T-helper 2 cell treated with Interferon-gamma antibody and Interleukin-4, amounts not matched to agents 5 μg/mL and 100 μg/mL, for 36 hours (primary cell): ENCODE results near the gene GRIP2.
A peak's percentile ranks its signal among the peaks of the same experiment; 100 is the strongest.

Experiments
- DNase-seq: peaks from one replicate; pipeline ENCODE4 v3.0.0; 2021; ENCODE audit warnings: low spot score
- H3K27ac Mint-ChIP-seq: one replicate; pipeline ENCODE4 v1.8.0; 2021; ENCODE audit warnings: mild to moderate bottlenecking, mixed read lengths
- H3K27me3 Mint-ChIP-seq: one replicate; pipeline ENCODE4 v1.8.0; 2021; ENCODE audit warnings: low read depth, mixed read lengths
- H3K36me3 Mint-ChIP-seq: one replicate; pipeline ENCODE4 v1.8.0; 2021; ENCODE audit warnings: low read depth, mixed read lengths
- H3K4me1 Mint-ChIP-seq: one replicate; pipeline ENCODE4 v1.8.0; 2021; ENCODE audit warnings: low read depth, mixed read lengths
- H3K4me3 Mint-ChIP-seq: one replicate; pipeline ENCODE4 v1.8.0; 2022; ENCODE audit warnings: mild to moderate bottlenecking, moderate library complexity, mixed read lengths
- H3K9me3 Mint-ChIP-seq: one replicate; pipeline ENCODE4 v1.8.0; 2021; ENCODE audit warnings: mixed read lengths

Gene GRIP2

DNA sequence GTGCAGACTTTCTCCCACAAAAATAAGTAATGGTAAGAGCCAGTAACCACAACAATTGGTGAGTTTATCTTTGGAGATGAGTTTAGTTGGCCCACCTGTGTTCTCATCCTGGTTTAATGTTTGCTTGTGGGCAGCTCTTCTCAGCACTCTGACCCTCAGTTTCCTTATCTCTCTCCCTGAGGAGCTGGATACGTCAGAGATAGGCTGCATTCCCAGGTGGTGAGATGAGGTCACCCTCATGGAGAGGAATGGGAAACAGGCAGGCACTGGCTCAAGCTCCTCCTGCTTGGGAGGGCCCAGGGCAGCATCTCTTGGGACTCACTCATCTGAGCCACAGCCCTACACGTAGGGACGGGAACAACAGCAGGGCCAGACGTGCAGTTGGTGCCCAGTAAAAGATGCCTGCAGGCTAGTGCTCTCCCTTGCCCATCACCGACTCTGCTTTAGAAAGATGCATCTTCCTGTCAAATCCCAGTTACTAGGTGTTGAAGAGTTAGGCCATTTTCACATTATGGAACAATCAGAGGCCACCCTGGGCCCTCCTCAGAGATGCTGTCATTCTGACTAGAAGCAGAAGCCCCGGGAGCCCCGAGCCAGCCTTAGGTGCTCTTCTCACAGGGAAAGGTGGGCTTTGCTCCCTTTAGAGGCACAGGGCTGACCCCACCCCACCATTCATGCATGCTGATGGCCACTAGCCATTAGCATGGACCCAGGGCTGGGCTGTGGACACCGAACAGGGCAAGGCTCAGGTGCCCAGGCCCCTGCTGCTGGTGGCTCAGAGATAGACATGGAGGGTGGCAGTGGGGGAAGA lies 59.7 kb downstream of the GRIP2 start:
- no peak for DNase-seq
- Mint-ChIP-seq H3K9me3 (no peaks in the 10 kb centered on the region), H3K4me3 (no peak overlapping the region), H3K4me1 (no peaks in the 10 kb centered on the region), H3K27ac (no peak overlapping the region), H3K36me3 (peaks cover 37% of the 10 kb centered on the region), H3K27me3 (no peaks in the 10 kb centered on the region)

DNA sequence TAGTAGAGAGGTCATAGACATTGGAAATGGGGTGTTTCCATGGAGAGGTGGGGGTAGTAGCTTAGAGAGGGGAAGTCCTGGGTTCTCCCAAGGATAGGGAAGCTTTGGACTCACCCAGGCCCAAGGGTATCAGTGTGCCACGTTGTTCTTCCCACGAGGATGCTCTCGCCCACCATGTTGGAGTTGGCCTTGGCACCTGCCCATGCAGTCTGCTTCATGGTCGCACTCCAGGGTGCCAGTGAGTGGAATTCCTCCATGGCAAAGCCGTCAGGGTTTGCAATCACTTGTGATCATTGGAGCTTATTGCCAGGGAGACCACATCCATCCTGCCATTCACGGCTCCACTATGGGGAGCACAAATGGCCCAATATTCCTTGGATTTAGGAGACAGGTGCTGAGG lies 60.6 kb downstream of the GRIP2 start:
- H3K27ac Mint-ChIP-seq = no peak overlapping the region
- no peaks in the 10 kb centered on the region for H3K4me1 Mint-ChIP-seq
- no peaks in the 10 kb centered on the region for H3K27me3 Mint-ChIP-seq
- no peaks in the 10 kb centered on the region for H3K9me3 Mint-ChIP-seq
- DNase-seq = no peak
- H3K4me3 Mint-ChIP-seq = no peak overlapping the region
- H3K36me3 Mint-ChIP-seq = peaks cover 30% of the 10 kb centered on the region

DNA sequence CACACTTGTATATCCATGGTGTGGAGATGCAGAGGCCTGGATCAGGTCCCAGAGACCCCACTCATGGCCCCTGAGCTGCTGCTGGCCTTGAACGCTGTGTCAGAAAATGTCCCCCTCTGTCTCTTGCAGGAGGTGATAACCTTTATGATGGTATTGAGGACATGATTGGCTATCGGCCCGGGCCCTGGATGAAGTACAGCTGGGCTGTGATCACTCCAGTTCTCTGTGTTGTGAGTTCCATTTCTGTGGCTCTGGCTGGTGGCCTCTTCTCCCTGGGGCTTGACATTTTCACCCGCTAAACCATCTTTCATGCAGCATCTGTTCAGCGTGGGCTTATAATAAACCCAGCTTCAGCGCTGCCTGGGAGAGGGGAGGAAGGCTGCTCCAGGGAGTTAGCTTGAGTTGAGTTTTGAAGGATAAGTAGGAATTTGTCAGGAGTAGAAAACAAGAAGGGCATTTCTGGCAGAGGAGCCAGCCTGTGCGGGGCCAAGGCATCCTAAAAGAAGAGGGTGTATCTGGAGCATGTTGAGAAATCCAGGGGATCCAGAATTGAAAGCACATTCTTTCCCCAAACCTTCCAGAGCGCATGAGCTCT lies 61.1 kb downstream of the GRIP2 start:
- no peak for DNase-seq
- Mint-ChIP-seq H3K27me3 (no peaks in the 10 kb centered on the region), H3K9me3 (no peaks in the 10 kb centered on the region), H3K4me1 (no peaks in the 10 kb centered on the region), H3K27ac (no peak overlapping the region), H3K4me3 (no peak overlapping the region), H3K36me3 (peaks cover 26% of the 10 kb centered on the region)

DNA sequence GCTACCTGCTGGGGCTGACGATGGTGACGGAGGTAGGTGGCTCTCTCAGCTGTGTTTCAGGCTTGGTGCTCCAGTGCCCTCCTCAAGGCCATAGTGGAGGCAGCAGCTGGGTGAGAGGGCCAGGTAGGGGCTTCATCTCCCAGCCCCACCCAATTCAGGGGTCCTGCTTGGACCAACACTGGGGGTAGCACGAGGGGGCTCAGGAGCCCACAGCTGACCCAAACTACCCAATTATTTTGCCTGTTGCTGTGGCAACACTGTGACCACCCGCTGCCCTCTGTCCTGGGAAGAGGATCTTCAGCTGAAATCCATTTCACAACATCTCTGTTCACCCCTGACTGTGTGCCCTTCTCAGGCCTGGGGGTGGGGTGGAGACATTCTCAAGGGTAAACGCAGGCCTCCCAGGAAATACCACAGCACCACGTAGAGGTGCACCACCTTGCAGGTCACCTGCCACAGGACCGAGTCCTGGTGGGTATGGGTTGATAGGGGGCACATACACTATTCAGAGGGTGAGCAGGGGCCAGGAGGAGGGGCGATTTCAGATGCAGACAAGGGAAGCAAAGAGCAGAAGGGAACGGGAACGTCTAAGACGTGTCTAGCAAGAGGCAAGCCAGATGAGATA lies 62.7 kb downstream of the GRIP2 start:
- Mint-ChIP-seq H3K27me3 (no peaks in the 10 kb centered on the region), H3K4me1 (no peaks in the 10 kb centered on the region), H3K9me3 (no peaks in the 10 kb centered on the region), H3K36me3 (peaks cover 22% of the 10 kb centered on the region), H3K27ac (no peak overlapping the region), H3K4me3 (no peak overlapping the region)
- no peak for DNase-seq

DNA sequence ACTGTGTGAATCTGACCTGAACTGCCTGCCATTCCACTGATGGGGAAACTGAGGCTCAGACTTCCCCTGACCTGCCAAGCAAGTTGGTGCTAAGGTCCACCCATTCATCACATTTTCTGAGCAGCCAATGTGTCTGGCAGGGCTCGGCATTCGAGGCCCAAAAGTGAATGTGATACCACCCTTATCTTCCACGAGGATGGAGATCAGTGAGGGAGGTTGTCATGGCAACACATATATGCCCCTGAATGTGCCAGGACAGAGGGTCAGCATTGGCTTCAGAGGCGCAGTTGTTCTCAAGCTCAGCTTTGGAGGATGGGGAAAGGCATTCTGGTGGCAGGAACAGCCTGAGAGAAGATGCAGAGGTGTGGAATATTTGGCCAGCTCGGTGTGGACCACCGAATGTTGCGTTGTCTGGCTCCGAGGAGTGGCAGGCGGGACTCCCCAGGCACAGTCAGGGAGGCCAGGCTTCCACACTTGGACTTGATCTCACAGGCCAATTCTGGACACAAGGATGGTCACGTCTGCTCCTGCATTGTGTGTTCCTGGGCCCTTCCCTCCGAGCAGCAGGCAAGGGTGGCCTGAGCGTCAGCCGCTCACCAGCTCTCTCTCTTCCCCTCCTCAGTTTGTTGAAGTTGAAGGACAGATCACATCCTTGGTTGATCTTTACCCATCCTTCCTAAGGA lies 63.4 kb downstream of the GRIP2 start:
- Mint-ChIP-seq H3K36me3 (peaks cover 26% of the 10 kb centered on the region), H3K4me3 (no peak overlapping the region), H3K27me3 (no peaks in the 10 kb centered on the region), H3K27ac (no peak overlapping the region), H3K9me3 (no peaks in the 10 kb centered on the region), H3K4me1 (no peaks in the 10 kb centered on the region)
- no peak for DNase-seq

DNA sequence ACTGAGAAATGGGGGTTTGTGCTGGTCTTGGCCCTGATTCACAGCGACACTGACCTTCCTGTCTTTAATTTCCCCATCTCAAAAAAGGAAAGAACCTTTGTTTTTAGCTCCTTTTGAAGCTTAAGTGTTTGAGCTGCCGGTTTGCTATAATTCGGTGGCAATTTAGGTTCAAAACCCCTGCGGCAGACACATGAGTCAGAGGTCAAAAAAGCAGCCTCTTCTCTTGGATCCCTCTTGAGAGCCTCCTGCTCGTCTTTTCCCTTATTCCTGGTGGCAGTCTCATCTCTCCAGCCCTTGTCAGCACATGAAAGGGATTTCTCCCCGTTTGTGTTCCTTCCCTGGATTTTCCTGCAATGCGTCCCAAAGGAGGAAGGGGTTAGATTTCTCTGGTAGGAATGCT lies 64.5 kb downstream of the GRIP2 start:
- no peaks in the 10 kb centered on the region for H3K9me3 Mint-ChIP-seq
- no peak for DNase-seq
- H3K27ac Mint-ChIP-seq = no peak overlapping the region
- no peak overlapping the region for H3K4me3 Mint-ChIP-seq
- H3K27me3 Mint-ChIP-seq = no peaks in the 10 kb centered on the region
- H3K4me1 Mint-ChIP-seq = peaks cover 2% of the 10 kb centered on the region
- H3K36me3 Mint-ChIP-seq = peaks cover 27% of the 10 kb centered on the region

DNA sequence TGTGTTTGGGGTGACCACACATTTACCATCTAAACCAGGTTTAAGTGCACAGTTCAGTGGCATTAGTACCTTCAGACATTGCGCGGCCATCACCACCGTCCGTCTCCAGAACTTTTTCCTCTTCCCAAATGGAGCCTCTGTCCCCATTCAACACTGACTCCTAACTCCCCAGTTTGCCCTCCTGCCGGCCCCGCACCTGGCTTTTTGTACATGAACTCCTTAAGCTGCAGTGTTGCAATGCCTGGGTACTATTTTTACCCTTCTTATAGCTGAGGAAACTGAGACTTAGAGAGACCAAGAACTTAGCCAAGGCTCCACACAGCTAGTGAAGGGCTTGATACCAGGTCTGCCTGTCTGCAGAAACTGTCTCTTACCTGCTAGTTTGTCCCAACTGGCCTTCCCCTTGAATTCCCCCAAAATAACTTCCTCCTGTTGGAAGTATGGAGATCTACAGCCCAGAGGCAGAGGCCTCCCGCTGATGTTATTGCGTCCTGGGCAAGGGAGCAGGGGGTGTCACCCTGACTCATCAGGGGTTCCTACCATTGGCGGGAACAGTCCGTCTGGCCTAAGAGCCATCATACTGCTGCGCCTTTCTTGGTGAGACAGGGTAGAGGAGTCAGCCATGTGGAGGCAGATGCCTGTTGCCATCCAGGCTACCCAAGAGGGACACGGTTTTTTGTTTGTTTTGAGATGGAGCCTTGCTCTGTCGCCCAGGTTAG lies 65.6 kb downstream of the GRIP2 start:
- Mint-ChIP-seq H3K4me3 (no peak overlapping the region), H3K36me3 (peaks cover 27% of the 10 kb centered on the region), H3K9me3 (no peaks in the 10 kb centered on the region), H3K27ac (no peak overlapping the region), H3K27me3 (no peaks in the 10 kb centered on the region), H3K4me1 (peaks cover 2% of the 10 kb centered on the region)
- no peak for DNase-seq

DNA sequence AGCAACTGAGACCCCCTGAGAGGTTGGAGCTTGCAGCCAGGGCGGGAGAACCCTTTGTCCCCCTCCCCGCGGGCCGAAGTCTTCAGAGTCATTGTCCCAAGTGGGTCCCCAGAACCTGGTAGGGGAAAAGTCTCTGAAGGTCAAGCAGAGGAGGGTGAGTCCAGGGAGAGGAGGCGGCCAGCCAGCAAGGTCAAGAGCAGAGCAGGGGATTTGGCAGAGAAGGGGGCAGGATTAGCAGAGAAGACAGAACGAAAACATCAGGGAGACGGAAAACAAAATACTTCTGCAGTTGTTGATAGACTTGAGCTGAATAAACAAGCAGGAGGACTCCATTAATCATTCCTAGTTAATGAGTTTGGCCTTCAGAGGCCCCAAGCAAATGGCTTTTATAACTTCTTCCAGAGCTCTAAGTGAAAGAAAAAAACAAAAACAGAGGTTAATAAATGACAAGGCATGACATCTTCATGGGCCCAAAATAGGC lies 66.7 kb downstream of the GRIP2 start:
- H3K9me3 Mint-ChIP-seq = no peaks in the 10 kb centered on the region
- peaks cover 2% of the 10 kb centered on the region for H3K4me1 Mint-ChIP-seq
- no peaks in the 10 kb centered on the region for H3K27me3 Mint-ChIP-seq
- peaks cover 19% of the 10 kb centered on the region for H3K36me3 Mint-ChIP-seq
- DNase-seq = no peak
- no peak overlapping the region for H3K27ac Mint-ChIP-seq
- H3K4me3 Mint-ChIP-seq = no peak overlapping the region

DNA sequence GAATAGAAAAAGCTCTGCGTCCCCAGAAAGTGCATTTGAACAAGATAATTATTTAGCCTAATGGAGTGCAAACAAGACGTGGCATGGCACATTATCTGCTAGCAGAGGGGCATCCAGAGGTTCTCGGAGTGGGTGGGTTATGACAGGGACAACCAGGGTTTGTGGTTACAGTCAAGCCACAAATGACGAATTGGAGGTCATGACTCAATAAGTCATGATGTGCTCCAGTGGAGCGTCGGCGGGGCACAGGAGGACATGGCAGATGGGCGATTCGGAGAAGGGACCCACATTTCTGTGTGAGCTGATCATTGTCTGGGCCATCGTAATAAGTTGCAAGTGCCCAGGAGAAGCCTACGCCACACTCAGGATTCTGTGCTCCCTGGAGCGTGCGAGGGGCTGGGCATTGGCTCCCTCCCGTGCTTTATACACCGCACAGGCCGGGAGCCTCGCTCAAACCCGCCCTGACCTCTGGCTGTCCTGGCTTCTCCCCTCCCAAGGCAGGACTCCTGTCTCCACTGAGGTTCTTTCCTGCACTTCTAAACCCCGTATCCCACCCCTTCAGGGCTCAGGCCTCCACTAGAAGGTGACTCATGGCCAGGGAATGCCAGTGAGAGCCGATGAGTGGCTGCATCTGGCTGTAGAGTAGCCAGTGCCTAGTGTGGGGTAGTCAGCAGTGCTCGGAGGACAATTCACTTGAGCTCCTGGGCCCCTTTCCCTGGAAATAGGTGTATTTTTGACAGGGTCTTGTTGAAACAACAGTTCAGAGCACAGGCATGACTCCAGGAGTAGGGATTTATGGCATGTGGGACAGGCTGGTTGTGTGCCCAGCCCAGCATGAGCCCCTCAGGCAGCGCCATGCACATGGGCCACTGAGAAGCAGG lies 67.4 kb downstream of the GRIP2 start:
- DNase-seq = peak; percentile 24
- no peaks in the 10 kb centered on the region for H3K27me3 Mint-ChIP-seq
- peaks cover 18% of the 10 kb centered on the region for H3K36me3 Mint-ChIP-seq
- H3K4me3 Mint-ChIP-seq = no peak overlapping the region
- no peaks in the 10 kb centered on the region for H3K9me3 Mint-ChIP-seq
- peaks cover 2% of the 10 kb centered on the region for H3K4me1 Mint-ChIP-seq
- no peak overlapping the region for H3K27ac Mint-ChIP-seq

DNA sequence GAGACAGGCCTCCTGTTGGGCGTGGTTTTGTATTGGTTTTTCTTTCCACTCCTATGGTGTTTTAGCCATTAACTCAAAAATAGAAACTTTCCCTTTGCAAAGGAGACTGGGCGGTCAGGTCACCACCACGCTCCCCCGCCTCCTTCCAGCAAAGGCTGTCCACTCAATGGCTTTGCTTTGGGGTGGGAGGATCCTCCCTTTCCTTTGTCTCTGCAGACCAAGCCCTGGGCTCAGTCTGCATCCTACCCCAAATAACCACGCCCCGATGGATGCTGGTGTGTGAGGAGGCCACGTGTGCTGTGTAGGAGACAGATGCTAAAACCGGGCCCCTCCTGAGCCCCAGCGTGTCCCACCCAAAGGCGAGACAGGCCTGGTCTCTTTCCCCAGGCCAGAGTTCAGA lies 68.5 kb downstream of the GRIP2 start:
- Mint-ChIP-seq H3K27me3 (no peaks in the 10 kb centered on the region), H3K36me3 (peaks cover 19% of the 10 kb centered on the region), H3K9me3 (no peaks in the 10 kb centered on the region), H3K27ac (no peak overlapping the region), H3K4me3 (no peak overlapping the region), H3K4me1 (peaks cover 2% of the 10 kb centered on the region)
- DNase-seq = no peak

DNA sequence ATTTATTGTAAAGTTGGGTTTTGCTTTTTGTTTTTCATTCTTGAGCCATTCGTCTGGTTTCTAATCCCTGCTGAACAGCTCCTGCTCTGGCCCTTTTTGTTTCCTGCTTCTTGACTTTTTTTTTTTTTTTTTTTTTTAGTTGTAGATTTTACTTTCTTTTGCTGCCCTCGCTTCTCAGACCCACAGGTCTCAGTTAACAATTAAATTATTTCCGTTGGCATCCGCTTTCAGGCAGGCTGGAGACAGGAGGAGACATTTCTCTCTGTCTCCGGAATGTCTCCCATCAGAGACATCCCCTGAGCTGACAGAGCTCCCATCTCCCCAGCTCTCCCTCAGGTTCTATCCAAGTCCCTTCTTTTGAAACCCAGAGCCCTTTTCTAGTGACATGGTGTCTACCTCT lies 69.1 kb downstream of the GRIP2 start:
- no peak for DNase-seq
- H3K9me3 Mint-ChIP-seq = no peaks in the 10 kb centered on the region
- H3K27me3 Mint-ChIP-seq = no peaks in the 10 kb centered on the region
- no peak overlapping the region for H3K27ac Mint-ChIP-seq
- no peak overlapping the region for H3K4me3 Mint-ChIP-seq
- peaks cover 2% of the 10 kb centered on the region for H3K4me1 Mint-ChIP-seq
- peaks cover 19% of the 10 kb centered on the region for H3K36me3 Mint-ChIP-seq

DNA sequence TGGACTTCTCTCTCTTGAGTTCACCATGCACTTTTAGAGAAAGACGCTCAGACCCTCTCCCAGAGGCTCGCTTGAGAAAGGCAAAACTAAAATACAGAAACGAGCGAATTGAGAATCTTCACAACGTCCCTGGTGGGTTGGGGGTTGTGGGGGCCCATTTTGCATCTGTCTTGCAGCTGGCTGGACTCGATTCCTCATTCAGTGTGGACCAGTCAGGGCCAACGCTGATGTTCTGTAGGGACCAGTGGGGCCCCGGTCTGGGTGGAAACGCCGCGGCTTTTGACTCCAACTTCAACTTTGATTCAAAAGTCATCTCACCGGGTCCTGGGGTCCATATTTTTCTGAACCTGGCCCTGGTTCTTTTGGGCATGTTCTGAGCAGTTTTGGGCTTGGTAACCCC lies 69.7 kb downstream of the GRIP2 start:
- Mint-ChIP-seq H3K27ac (no peak overlapping the region), H3K36me3 (peaks cover 17% of the 10 kb centered on the region), H3K27me3 (no peaks in the 10 kb centered on the region), H3K4me1 (peaks cover 2% of the 10 kb centered on the region), H3K4me3 (no peak overlapping the region), H3K9me3 (no peaks in the 10 kb centered on the region)
- no peak for DNase-seq

DNA sequence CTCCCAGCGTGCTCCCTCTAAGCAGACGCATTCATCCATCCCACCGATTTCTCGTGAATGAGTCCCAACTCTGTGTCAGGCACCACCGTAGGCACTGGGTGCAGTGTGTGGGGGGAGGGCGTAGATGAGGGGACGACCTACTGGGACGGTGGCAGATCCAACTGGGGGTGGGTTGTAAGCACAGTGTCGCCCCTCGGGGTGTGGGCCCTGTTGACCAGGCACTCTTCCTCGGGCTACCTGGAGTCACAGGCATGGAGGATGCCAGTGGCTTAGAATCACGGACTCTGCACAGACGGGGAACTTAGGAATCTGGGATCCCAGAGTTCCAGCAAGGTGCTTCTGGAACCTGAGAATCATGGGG lies 71.5 kb downstream of the GRIP2 start:
- no peak overlapping the region for H3K4me3 Mint-ChIP-seq
- no peaks in the 10 kb centered on the region for H3K27me3 Mint-ChIP-seq
- no peak overlapping the region for H3K27ac Mint-ChIP-seq
- peaks cover 19% of the 10 kb centered on the region for H3K36me3 Mint-ChIP-seq
- no peak for DNase-seq
- no peaks in the 10 kb centered on the region for H3K9me3 Mint-ChIP-seq
- H3K4me1 Mint-ChIP-seq = peaks cover 2% of the 10 kb centered on the region
